GM04504 (cell line): ENCODE data around the gene CFAP43.

Experiments used
- DNase-seq: peaks from one replicate; pipeline ENCODE4 v3.0.0-alpha.2; 2012; ENCODE audit warnings: low read depth

Gene CFAP43

DNA sequence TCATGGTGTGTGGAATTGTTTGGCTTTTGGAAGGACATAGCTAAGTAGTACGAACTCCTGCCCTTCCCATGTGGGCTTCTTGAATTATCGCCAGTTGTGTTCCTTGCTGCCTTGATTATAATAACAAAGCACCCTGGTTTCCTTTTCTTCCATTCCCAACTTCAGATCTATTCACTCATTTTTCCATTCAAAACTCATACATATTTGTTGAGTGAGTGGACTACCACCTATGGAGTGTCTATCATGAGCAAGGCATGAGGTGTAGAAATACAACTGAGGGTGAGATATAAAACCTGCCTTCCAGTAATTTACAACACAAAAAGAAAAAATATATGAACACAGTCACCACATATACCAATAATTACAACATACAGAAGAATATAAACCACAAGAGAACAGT is 141.6 kb downstream of the CFAP43 start:
- DNase-seq = no peak

DNA sequence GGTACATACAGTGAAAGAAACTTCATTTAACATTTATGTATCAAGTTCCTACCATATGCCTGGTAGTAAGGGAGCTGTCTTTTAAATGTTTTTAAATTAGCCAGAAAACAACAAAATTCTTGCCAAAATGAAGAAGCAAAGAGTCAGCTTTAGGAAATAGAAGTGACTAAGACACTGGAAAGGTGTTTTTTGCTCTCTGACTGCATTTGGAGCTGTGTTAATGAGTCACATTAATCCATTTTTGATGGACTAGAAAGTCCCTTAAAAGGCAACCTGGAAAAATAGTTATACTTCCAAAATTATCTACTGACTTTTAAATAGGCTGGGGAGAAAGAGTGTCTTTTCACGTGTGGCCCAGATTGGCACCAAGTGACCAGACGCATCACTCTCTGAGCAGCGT is 142.5 kb downstream of the CFAP43 start:
- no peak for DNase-seq

DNA sequence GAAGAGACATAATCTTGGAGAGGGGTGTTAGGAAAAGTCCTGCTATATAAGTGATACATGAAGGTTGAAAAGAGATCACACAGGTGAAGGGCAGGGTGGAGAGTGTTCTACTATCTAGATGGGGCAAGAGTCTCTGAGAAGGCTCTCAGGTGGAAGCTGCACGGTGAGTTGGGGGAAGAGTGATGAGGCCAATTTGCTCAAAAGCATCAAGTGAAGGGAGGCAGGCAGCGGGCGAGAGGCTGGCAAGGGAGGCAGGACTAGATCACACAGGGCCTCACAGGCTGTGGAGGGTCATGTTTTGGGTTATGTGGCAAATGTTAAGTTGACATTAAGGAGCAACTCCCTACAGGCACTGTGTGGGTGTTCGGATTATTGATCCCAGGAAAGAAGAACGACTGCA is 143.9 kb downstream of the CFAP43 start:
- DNase-seq = no peak

DNA sequence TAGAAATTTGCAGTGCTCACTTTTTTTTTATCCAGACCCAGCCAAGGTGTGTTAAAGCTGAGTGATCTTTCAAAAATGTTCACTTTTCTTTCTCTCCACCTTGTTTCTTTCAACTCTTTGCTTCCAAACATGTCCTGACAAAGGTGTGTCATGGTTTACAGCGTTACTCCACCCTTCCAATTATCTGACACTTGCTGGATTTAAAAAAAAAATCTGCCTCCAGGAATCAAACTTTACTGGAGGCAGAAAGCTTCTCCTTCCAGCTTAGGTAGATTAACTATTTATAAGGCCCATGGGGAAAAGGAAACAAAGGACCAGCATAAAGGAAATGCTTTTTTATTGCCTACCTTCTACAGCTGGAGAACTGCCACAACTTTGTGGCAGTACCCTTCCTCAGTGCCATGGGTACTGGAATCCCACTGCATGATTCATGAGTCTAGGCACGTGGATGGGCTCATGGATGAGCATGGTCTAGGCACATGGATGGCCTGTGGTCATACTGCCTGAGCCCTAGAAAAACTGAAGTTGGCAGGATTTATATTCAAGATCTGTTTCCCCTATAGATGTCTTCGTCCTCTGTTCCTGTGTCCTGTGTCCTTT is 146.3 kb downstream of the CFAP43 start, which contains the start of gene COL17A1:
COL17A1 (minus strand) TSS at position 80 of the 600 bp plus-strand sequence. CDS start 5,207 bp downstream, outside the sequence.
- no peak for DNase-seq

DNA sequence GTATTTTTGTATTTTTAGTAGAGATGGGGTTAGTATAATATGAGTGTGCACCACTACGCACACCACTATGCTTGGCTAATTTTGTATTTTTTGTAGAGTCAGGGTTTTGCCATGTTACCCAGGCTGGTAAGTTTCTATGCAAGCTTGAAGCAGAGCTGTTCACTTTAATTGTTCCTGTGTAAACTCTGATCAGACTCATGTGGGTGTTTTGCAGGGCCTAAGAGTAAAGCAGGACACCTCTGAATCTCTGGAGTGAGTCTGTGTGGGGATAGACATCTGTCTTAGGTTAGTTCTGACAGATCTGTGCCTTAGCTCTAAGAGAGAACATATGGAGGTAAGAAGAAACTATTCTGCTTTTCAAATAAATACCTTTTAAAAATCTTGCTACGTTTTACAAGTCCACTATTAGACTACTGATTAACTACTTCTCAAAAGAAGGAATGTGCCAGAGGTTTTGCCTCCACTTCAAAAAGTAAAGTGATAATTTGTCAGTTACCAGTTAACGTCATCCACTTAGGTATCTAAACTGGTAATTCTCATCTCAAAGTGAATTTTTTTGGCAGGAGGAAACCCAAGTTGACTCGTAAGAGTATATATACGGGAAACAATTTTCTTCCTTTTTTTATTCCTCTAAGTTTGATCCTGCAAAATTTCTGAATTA is 147.6 kb downstream of the CFAP43 start:
- DNase-seq = no peak

DNA sequence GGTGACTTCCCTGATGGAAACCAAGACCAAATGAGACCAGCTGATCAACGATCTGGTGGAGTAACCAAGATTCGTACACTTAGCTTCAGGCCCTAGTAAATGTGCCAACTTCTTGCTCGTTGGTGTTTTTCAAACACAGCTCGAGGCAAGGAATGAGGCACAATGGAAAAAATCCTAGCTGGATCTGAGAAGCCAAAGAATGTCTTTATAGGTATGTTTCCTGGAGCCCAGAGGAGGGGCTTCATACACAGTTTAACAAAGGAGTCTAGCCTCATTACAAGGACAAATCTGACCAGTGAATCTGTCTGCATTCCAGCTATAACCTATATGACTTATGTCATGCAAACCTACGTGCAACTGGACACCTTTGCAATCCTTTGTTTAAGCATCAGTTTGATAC is 150.2 kb downstream of the CFAP43 start:
- DNase-seq = no peak

DNA sequence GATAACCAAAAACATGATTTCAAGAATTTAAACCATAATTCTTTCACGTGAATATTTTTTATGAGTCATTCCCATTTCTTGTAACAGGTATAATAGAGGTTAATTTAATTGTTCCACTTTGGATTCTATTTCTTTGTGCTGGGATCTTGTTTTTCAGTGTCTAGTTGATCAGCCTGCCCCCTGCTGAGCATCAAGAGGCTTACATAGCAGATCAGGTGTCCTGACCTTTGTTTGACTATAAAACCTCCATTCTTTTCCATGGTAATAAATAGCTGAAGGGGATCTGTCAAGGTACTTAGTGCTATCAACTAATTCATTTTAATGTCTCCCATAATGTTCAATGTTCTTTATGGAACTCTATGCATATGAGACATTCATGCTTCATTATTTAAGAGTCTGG is 151.4 kb downstream of the CFAP43 start:
- DNase-seq = peak; percentile 5
